Measurements from ENCODE around the gene STEAP2. TPM values are rescaled to one million over a fixed set of nuclear protein-coding genes. Genes with fewer than 3 reads are reported as not detected.

STEAP2 gene
- total RNA-seq, 4 donors from 2014 or later = 11.9 to 34.3 (median 27.4) TPM

DNA sequence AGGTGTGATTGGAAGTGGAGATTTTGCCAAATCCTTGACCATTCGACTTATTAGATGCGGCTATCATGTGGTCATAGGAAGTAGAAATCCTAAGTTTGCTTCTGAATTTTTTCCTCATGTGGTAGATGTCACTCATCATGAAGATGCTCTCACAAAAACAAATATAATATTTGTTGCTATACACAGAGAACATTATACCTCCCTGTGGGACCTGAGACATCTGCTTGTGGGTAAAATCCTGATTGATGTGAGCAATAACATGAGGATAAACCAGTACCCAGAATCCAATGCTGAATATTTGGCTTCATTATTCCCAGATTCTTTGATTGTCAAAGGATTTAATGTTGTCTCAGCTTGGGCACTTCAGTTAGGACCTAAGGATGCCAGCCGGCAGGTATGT is 13.6 kb downstream of the STEAP2 start:
- no peaks in the 10 kb centered on the region for H3K4me1 ChIP-seq
- 92 to 93% methylated on average over 3 of the region's 3 CpGs for WGBS, 2 donors
- H3K9me3 ChIP-seq = peaks cover 3% of the 10 kb centered on the region
- H3K36me3 ChIP-seq = no peaks in the 10 kb centered on the region
- H3K27ac ChIP-seq = no peak overlapping the region
- intact Hi-C loops (cut with DNase I) = no loop called here
- no peaks in the 10 kb centered on the region for H3K27me3 ChIP-seq
- DNase-seq = no peak
- no peak for TF ChIP-seq CTCF (IDR thresholded peaks at IDR 0.05)
- no peak for TF ChIP-seq POLR2A (IDR thresholded peaks at IDR 0.05)
- no peak overlapping the region for H3K4me3 ChIP-seq (replicated peaks in 1 of 3)

GRCh38 chr7:90225601-90226000 is 14.1 kb downstream of the STEAP2 start:
- no peak for DNase-seq
- Histone ChIP-seq H3K4me1 (no peaks in the 10 kb centered on the region), H3K27me3 (no peaks in the 10 kb centered on the region), H3K27ac (no peak overlapping the region), H3K9me3 (peaks cover 3% of the 10 kb centered on the region), H3K4me3 (replicated peaks in 1 of 3) (no peak overlapping the region), H3K36me3 (no peaks in the 10 kb centered on the region)
- no peak for TF ChIP-seq POLR2A (IDR thresholded peaks at IDR 0.05)
- no peak for TF ChIP-seq CTCF (IDR thresholded peaks at IDR 0.05)
- WGBS, 2 donors = 70 to 77% methylated on average over 1 of the region's 1 CpG
- intact Hi-C loops (cut with DNase I) = no loop called here

GRCh38 chr7:90227259-90227658 is 15.7 kb downstream of the STEAP2 start:
- no peaks in the 10 kb centered on the region for H3K9me3 ChIP-seq
- no peak overlapping the region for H3K27ac ChIP-seq
- 71 to 96% methylated on average over 5 of the region's 5 CpGs for WGBS, 2 donors
- H3K27me3 ChIP-seq = no peaks in the 10 kb centered on the region
- TF ChIP-seq POLR2A (IDR thresholded peaks at IDR 0.05) (no peak), CTCF (IDR thresholded peaks at IDR 0.05) (no peak)
- H3K4me1 ChIP-seq = no peaks in the 10 kb centered on the region
- H3K36me3 ChIP-seq = no peaks in the 10 kb centered on the region
- intact Hi-C loops (cut with DNase I) = no loop called here
- no peak overlapping the region for H3K4me3 ChIP-seq (replicated peaks in 1 of 3)
- no peak for DNase-seq

GRCh38 chr7:90229682-90230081 is 18.1 kb downstream of the STEAP2 start:
- Histone ChIP-seq H3K4me1 (no peaks in the 10 kb centered on the region), H3K9me3 (no peaks in the 10 kb centered on the region), H3K27ac (no peak overlapping the region), H3K36me3 (no peaks in the 10 kb centered on the region), H3K27me3 (no peaks in the 10 kb centered on the region), H3K4me3 (replicated peaks in 1 of 3) (no peak overlapping the region)
- intact Hi-C loops (cut with DNase I) = no loop called here
- WGBS, 2 donors = 86 to 98% methylated on average over 2 of the region's 2 CpGs
- no peak for DNase-seq
- TF ChIP-seq POLR2A (IDR thresholded peaks at IDR 0.05) (no peak), CTCF (IDR thresholded peaks at IDR 0.05) (no peak)

DNA sequence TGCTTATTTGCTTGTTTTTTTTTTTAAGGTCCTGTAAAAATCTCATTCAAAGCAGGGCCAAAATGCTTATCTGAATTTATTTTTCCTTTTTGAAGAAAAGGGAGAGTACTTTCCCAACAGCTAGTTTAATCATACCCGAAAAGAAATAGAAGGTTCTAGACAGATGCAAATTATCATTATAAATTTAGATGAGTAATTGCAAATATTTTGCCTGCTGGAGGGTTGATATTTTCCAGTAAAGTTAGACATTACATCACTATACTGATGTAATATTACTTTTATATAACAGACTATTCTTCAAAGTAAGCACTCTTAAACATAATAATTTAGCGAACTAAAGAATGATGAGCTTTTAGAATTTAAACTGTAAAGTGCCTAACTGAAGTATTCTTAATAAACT is 19.3 kb downstream of the STEAP2 start:
- WGBS, 2 donors = 80 to 90% methylated on average over 2 of the region's 2 CpGs
- H3K4me1 ChIP-seq = no peaks in the 10 kb centered on the region
- intact Hi-C loops (cut with DNase I) = no loop called here
- H3K36me3 ChIP-seq = no peaks in the 10 kb centered on the region
- H3K9me3 ChIP-seq = no peaks in the 10 kb centered on the region
- TF ChIP-seq CTCF (IDR thresholded peaks at IDR 0.05) (no peak), POLR2A (IDR thresholded peaks at IDR 0.05) (no peak)
- DNase-seq = no peak
- no peak overlapping the region for H3K4me3 ChIP-seq (replicated peaks in 1 of 3)
- H3K27me3 ChIP-seq = no peaks in the 10 kb centered on the region
- H3K27ac ChIP-seq = no peak overlapping the region
